WTC11 (cell line): ENCODE data around the gene ZNF232. TPM values are rescaled to one million over a fixed set of nuclear protein-coding genes. Genes with fewer than 3 reads are reported as not detected.

ENCODE experiments used
- AFF4 ChIP-seq: sonication (generic); formaldehyde crosslinking; IDR thresholded peaks from 2 replicates; pipeline ENCODE4 v1.8.1; 2023; ENCODE audit warnings: mild to moderate bottlenecking, missing genetic modification reagents, borderline replicate concordance
- CBFB ChIP-seq: sonication (generic); formaldehyde crosslinking; IDR thresholded peaks from 2 replicates; pipeline ENCODE4 v1.8.1; 2022; ENCODE audit warnings: mild to moderate bottlenecking, low read depth, missing genetic modification reagents
- E2F4 ChIP-seq: sonication (generic); formaldehyde crosslinking; IDR thresholded peaks from 2 replicates; pipeline ENCODE4 v1.8.1; 2022; ENCODE audit warnings: low read depth, mild to moderate bottlenecking, moderate library complexity, missing genetic modification reagents, borderline replicate concordance
- ELF4 ChIP-seq: sonication (generic); formaldehyde crosslinking; IDR thresholded peaks from 2 replicates; pipeline ENCODE4 v1.8.1; 2022; ENCODE audit warnings: low read depth, mild to moderate bottlenecking, moderate library complexity, missing genetic modification reagents
- IRF2 ChIP-seq: sonication (generic); formaldehyde crosslinking; IDR thresholded peaks from 2 replicates; pipeline ENCODE4 v1.8.0; 2022; ENCODE audit warnings: low read depth, missing genetic modification reagents, borderline replicate concordance
- JUN ChIP-seq: sonication (generic); formaldehyde crosslinking; IDR thresholded peaks from 2 replicates; pipeline ENCODE4 v1.8.0; 2023; ENCODE audit warnings: mild to moderate bottlenecking, missing genetic modification reagents
- MAX ChIP-seq: sonication (generic); formaldehyde crosslinking; IDR thresholded peaks from 2 replicates; pipeline ENCODE4 v1.8.0; 2022; ENCODE audit warnings: mild to moderate bottlenecking, missing genetic modification reagents
- MYBL2 ChIP-seq: sonication (generic); formaldehyde crosslinking; IDR thresholded peaks from 2 replicates; pipeline ENCODE4 v1.8.1; 2023; ENCODE audit warnings: mild to moderate bottlenecking, moderate library complexity, missing genetic modification reagents
- ZNF281 ChIP-seq: sonication (generic); formaldehyde crosslinking; IDR thresholded peaks from 2 replicates; pipeline ENCODE4 v1.8.0; 2023; ENCODE audit warnings: mild to moderate bottlenecking, missing genetic modification reagents
- total RNA-seq: library from RNA; stranded (reverse); gene quantifications from 3 replicates; pipeline ENCODE4 v1.2.3, GENCODE V29; 2021
- TF ChIP-seq, protein P1 (sequence below): fragments of 250-450 bp; sonication (Bioruptor Pico); IDR thresholded peaks from 2 replicates; pipeline ENCODE4 v1.9.0; 2021; ENCODE audit warnings: moderate library complexity, mild to moderate bottlenecking, inconsistent platforms, borderline replicate concordance
- TF ChIP-seq, protein P2 (sequence below): sonication (generic); formaldehyde crosslinking; IDR thresholded peaks from 2 replicates; pipeline ENCODE4 v1.8.0; 2023; ENCODE audit warnings: missing genetic modification reagents
- TF ChIP-seq, protein P3 (sequence below): sonication (generic); formaldehyde crosslinking; IDR thresholded peaks from 2 replicates; pipeline ENCODE4 v1.8.0; 2023; ENCODE audit warnings: missing genetic modification reagents, mild to moderate bottlenecking, borderline replicate concordance

Gene ZNF232
- total RNA-seq, 1 experiment from 2014 or later, result 21.7 TPM

DNA sequence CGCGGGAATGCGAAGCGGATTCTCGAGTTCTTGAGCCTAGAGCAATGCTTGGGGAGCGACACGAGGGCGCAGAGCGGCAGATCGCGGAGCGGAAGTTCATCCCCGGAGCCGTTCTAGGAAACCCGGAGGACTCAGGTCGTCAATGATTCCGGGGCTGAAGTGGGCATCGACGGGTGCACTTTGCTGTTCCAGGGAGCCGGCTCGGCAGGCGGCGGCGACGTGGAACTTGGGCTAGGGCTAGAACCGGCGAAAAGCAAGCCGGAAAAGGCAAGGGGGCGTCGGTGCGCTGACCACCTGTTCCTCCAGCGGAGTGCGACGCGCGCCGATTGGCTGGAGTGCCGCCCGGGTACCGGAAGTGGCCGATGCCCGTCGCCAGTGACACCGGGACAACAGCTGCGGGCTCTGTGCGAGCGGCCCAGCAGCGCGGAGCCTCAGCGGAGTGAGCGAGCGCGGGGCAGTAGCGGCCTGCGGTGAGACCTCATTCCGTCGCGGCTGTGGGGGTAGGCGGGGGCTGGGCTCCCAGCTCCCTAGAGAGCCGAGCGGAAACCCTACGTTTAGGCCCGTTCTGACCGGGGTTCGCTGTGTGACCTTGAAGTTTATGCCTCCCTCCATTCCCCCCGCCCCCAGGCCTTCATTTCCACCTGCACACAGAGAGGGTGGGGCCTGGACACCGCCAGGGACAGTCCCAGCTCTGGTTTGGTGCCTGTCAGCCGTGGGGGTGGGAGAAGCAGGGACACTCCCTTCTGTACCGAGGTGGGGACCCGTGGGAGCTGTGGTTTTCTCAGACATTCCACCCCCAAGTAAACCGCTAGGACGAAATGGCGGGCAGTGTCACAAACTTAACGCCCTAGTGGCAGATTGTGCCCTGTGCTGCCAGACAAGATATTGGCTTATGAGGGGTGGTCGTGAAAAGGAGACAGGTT, 33.3 kb downstream of the ZNF232 start, which contains the start of gene ZFP3 (continued):
- TF ChIP-seq ZNF281 (CRISPR knock-in tag), result no peak
- TF ChIP-seq E2F4 (CRISPR knock-in tag), result no peak
- TF ChIP-seq ELF4 (CRISPR knock-in tag), result no peak
- TF ChIP-seq IRF2 (CRISPR knock-in tag), result no peak
- TF ChIP-seq JUN (CRISPR knock-in tag), result no peak
- TF ChIP-seq, protein P1, sequence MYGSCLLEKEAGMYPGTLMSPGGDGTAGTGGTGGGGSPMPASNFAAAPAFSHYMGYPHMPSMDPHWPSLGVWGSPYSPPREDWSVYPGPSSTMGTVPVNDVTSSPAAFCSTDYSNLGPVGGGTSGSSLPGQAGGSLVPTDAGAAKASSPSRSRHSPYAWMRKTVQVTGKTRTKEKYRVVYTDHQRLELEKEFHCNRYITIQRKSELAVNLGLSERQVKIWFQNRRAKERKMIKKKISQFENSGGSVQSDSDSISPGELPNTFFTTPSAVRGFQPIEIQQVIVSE, result no peak
- TF ChIP-seq CBFB (CRISPR knock-in tag), result no peak
- TF ChIP-seq, protein P2, sequence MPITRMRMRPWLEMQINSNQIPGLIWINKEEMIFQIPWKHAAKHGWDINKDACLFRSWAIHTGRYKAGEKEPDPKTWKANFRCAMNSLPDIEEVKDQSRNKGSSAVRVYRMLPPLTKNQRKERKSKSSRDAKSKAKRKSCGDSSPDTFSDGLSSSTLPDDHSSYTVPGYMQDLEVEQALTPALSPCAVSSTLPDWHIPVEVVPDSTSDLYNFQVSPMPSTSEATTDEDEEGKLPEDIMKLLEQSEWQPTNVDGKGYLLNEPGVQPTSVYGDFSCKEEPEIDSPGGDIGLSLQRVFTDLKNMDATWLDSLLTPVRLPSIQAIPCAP (CRISPR knock-in tag), result no peak
- peak; percentile 77 for TF ChIP-seq MAX (CRISPR knock-in tag)
- no peak for TF ChIP-seq MYBL2
- TF ChIP-seq, protein P3, sequence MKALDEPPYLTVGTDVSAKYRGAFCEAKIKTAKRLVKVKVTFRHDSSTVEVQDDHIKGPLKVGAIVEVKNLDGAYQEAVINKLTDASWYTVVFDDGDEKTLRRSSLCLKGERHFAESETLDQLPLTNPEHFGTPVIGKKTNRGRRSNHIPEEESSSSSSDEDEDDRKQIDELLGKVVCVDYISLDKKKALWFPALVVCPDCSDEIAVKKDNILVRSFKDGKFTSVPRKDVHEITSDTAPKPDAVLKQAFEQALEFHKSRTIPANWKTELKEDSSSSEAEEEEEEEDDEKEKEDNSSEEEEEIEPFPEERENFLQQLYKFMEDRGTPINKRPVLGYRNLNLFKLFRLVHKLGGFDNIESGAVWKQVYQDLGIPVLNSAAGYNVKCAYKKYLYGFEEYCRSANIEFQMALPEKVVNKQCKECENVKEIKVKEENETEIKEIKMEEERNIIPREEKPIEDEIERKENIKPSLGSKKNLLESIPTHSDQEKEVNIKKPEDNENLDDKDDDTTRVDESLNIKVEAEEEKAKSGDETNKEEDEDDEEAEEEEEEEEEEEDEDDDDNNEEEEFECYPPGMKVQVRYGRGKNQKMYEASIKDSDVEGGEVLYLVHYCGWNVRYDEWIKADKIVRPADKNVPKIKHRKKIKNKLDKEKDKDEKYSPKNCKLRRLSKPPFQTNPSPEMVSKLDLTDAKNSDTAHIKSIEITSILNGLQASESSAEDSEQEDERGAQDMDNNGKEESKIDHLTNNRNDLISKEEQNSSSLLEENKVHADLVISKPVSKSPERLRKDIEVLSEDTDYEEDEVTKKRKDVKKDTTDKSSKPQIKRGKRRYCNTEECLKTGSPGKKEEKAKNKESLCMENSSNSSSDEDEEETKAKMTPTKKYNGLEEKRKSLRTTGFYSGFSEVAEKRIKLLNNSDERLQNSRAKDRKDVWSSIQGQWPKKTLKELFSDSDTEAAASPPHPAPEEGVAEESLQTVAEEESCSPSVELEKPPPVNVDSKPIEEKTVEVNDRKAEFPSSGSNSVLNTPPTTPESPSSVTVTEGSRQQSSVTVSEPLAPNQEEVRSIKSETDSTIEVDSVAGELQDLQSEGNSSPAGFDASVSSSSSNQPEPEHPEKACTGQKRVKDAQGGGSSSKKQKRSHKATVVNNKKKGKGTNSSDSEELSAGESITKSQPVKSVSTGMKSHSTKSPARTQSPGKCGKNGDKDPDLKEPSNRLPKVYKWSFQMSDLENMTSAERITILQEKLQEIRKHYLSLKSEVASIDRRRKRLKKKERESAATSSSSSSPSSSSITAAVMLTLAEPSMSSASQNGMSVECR (CRISPR knock-in tag), result peak; percentile 69; the same call in 1 of the 2 replicates
- no peak for TF ChIP-seq AFF4 (CRISPR knock-in tag)
